Smooth muscle cell of the brain vasculature (primary cell): ENCODE data around the gene PTTG1IP.
"Not testable (repeated sequence)": the region's sequence is repeated elsewhere in the genome, so short reads cannot be mapped to it uniquely, and the experiment has no call there.

Experiments
- DNase-seq: peaks from one replicate; pipeline ENCODE4 v3.0.0-alpha.2; 2012; ENCODE audit warnings: low read depth, low spot score

Gene PTTG1IP

GRCh38 chr21:44845418-44846223 lies 27.9 kb downstream of the PTTG1IP start:
- no peak for DNase-seq

DNA sequence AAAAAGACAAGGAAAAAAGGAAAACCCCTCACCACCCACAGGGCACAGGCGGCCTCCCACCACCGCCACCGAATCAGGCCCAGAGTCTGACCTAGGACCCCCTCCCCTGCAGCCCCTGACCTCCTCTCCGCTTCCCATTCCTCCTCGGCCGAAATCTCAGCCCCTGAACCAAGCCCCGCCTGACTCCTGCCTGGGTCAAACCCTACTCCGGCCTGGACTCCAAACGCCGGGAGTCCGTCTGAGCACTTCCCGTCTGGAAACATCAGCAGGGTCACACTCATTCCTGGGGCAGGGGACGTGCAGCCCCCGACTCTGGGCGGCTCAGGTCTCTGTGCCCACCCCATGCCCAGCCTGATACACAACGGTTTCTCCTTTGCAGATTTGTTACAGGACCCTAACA lies 29.2 kb downstream of the PTTG1IP start:
- DNase-seq = no peak

- no peak for DNase-seq
Observed at GRCh38 chr21:44842721-44843445, 30.6 kb downstream of the PTTG1IP start.

DNA sequence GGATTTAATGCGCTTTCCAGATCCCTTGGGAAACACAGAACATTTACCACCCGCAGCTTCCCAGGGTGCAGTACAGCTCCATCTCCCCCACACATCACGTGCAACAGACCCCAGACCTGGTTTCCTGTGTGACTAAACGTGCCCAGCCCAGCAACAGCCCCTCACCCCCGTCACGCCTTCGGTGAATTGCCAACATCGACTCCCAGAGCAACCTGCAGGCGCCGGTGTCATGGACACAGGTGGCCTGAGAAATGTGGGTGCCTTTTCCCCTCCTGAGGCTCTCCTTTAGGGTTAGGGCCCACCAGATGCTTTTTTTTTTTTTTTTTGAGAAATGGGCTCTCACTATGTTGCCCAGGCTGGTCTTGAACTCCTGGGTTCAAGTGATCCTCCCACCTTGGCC lies 31.4 kb downstream of the PTTG1IP start:
- no peak for DNase-seq

GRCh38 chr21:44840771-44841170 lies 32.7 kb downstream of the PTTG1IP start:
- no peak for DNase-seq

DNA sequence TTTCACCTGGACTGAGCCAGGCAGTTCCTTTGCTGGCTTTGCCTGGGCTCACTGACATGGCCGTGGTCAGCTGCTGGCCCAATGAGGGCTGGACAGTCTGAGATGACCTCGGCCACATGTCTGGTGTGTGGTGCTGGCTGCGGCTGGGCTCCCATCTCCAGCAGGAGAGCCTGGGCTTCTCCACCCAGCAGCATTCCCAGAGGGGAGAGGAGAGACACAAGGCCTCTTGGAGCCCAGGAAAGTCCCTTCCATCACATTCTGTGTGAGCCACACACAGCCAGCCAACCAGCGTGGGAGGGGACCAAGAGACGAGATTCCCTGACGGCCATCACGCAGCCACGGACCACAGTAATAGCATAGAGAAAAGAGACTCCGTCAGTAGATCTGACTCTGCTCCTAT lies 34.5 kb downstream of the PTTG1IP start:
- DNase-seq = no peak

DNA sequence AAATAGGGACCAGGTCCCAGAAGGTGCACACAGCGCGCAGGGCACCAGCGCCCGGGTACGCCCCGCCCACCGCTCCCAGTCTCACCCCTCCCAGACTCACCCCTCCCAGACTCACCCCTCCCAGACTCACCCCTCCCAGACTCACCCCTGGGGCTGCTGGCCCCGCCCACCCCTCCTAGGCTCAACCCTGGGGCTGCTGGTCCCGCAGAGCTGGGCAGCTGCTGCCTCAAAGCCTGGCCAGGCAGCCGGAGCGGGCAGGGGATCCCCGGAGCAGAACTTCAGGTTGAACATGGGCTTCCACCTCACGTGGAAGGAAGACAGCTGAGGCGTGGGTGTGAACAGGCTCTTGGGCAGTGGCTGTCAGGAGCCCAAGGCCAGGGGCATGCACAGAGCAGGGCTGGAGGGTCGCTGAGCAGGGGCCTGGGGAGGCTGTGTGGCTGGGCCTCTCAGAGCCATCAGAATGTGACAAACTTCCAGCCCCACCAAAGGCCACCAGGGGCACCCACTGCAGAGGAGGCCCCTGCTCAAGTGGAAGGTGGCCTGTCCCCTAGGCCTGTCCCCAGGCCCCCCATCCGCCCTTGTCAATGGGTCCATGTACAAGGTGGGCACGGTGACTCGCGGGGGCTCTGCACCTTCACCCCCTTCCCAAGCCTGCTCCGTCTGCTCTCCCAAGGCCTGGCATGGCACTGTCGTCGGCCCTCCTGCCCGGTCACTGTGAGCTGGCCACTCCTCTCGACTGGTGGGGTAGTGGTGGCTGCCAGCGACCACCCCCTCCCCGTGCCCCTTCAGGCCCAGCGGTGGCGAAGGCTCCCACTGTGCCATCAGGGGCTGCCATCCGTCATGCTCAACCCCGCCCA lies 35.2 kb downstream of the PTTG1IP start:
- no peak for DNase-seq

- no peak for DNase-seq
Observed at GRCh38 chr21:44837537-44837936, 36.0 kb downstream of the PTTG1IP start.

DNA sequence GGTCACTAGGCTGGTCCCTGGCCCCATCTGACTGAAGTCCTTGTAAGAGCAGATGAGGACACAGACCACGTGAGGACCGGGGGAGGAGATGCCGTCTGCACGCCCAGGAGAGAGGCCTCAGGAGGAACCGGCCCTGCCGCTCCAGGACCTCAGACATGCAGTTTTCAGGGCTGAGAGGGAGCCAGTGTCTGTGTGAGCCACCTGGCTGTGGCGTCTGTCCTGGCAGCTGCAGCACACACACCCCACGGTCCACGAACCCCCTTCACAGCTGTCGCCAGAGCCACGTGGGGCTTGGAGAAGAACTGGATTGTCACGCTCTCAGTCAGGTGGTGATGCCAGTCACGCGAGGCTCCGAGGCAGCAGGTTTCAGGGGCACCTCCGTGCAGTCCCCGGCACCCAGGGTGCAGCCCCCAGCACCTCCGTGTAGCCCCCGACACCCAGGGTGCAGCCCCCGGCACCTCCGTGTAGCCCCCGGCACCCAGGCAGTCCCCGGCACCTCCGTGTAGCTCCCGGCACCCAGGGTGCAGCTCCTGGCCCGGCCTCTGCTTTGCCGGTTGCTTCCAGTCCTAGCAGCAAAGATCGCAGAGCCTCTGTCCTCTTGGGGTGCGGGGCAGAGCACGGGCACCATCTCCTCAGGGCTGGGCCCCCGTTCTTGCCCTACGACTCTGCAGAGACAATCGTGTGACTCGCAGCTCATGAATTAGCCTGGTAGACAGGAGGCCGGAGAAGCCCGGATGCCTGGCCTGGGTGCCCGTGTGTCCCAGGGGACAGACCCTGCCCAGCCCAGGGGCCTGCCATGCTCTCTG lies 36.6 kb downstream of the PTTG1IP start:
- no peak for DNase-seq

- no peak for DNase-seq
Observed at GRCh38 chr21:44836349-44836665, 37.2 kb downstream of the PTTG1IP start.

GRCh38 chr21:44835647-44835973 lies 37.9 kb downstream of the PTTG1IP start:
- no peak for DNase-seq

DNA sequence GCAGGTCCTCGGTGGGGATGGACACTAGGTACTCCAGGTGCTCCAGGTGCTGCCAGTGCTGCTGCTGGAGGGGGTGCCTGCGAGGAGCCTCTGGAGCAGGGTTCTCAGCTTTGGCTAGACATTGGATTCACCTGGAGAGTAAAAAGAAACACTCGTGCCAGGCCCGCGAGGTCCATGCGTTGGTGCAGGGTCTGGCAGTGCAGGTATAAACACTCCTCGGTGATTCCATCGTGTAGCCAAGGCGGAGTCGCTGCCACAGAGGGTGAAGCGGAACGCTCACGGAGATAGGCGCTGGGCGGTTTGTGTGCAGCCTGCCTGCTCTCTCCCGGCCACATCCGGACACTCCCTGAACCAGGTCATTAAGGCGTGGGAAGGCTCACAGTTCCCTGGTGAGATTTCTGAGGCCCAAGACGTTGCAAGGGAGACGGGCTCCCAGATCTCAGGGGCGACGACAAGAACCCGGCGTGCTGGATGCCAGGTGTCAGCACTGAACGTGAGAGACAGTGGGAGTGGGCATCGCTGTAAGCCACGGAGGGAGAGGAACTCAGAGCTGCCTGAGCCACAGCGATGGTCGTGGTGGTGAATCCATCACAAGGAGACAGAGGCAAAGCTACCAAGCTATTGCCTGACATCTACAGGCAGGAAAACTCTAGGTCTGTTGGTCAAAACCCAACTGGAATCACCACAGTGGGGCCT lies 38.4 kb downstream of the PTTG1IP start:
- no peak for DNase-seq

DNA sequence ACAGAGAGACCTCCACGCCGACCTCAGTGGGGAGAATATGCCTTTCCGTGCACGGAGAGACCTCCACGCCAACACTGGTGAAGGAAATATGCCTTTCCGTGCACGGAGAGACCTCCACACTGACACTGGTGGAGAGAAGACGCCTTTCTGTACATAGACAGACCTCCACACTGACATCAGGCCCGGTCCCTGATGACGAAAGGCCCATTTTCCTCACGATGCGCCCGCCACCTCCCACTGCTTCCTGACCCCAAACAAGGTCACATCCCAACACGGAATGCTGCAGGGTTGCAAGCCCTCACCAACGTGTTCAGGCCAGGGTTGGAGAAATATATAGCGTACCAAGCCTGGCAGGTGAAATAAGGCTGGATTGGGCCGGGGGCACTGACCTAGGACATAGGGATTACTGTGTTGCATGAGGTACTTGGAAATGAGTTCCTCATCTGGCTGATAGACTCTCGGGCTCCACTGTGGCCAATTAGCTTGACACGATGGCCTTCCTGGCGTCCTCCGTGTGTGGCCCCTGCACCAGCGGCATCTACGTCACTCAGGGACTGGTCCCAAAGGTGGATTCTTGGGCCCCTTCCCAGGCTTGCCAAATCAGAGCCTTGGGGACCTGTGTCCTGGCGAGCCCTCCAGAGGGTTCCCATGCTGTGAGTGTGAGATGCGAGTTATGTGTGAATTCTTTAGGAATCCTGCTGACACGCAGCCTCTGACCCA lies 39.1 kb downstream of the PTTG1IP start:
- DNase-seq = no peak

DNA sequence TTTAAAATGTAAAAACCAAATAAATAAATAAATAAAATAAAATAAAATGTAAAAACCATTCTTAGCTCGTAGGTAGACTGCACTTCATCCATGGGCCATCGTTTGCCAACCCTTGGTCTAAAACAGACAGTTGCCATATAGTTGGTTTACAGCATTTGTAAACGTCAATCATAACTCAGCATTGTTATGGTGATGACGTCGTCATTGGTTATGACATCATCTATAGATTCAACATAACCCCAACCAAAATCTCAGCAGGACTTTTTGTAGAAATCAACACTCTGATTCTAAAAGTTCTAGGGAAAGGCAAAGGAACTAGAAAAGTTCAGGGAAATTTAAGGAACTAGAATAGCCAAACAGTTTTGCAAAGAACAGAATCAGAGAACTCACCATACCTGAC lies 39.8 kb downstream of the PTTG1IP start:
- no peak for DNase-seq

DNA sequence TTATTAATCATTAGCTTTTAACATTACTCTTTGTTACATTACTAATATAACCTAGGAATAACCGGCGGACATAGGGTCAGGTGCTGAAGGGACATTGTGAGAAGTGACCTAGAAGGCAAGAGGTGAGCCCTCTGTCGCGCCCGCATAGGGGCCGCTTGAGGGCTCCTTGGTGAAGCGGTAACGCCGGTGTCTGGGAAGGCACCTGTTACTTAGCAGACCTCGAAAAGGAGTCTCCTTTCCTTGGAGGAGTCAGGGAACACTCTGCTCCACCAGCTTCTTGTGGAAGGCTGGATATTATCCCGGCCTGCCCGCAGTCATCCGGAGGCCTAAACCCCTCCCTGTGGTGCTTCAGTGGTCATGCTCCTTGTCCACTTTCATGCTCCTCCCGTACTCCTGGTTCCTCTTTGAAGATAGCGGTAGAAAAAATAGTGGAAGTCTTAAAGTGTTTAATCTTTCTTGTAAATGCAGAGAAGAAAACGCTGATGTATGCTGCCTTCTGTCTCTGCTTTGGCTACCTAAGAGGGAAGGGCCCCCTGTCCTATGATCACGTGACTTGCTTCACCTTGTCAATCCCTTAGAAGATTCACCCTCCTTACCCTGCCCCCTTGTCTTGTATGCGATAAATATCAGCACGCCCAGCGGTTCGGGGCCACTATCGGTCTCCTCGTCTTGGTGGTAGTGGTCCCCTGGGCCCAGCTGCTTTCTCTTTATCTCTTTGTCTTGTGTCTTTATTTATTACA lies 40.8 kb downstream of the PTTG1IP start:
- DNase-seq = not testable (repeated sequence)

DNA sequence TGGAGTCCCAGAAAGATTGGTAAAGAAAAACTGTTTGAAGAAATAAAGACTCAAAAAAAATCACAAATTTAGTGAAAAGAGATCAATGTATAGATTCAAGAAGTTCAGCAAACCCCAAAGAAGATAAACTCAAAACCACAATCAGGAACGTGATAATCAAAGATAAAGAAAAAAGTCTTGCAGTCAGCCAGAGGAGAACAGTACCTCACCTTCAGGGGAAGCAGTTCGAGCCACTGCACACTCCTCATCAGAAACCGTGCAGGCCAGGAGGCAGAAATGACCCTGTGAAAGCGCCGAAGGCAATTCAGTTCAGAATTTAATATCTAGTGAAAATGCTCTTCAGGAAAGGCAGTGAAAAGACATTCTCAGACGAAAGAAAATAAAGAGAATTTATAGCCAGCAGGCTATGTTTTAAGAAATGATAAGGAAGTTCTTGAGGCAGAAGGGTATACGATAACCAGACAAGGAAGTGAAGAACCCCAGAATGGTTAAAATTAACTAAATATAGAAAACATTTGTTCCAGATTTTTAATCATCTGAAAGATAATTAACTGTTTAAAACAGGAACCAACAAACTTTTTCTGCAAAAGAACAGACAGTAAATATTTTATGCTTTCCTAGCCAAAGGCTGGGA lies 42.1 kb downstream of the PTTG1IP start:
- DNase-seq = no peak

DNA sequence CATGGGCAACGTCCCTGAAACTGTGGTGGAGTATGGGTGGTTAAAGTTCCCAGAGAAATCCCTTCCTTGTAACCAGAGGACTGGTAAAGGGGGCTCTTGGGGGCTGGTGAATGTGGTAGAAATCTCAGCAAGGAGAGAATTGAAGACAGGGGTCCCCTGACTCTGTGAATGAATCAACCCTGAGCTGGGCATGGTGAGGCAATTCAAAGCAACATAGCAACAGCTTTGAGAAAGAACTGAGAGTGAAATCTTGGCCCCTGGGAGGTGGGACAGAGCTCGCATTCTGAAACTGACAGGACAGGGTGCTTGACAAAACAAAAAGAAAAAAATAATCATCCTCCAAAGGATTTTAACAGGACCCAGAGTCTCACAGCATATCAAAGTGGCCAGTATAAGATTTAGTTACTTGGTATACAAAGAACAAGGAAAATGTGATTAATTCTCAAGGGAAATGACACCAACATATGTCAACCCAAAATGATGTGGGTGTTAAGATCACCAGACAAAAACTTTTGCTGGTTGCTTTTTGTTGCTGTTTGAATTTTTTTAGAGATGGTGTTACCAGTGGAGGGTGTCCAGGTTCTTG lies 43.9 kb downstream of the PTTG1IP start:
- no peak for DNase-seq

DNA sequence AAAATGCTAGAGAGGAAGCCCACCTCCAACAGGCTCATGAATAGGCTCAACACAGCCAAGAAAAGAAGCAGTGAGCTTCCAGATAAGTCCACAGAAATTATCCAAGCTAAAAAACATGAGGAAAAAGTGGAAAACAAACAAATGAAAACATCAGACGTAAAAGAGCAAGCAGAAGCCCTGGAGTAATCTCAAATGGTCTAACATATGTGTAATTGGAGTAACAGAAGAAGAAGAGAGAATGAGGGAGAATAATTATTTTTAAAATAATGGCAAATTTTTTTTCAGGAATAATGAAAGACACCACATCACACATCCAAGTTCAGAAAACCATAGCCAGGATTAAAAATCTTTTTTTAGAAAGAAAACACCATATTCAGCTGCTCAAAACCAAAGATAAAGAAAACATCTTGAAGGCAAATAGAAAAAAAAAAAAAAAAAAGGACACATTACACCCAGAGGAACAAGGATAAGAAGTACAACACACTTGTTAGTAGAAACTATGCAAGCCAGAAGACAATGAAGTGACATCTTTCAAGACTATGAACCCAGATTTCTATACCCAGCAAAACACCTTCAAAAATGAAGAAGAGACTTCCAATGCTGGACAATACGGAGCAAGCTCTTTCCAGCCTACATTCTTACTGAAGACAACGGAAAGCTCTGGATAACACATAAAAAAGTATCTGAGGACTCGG lies 45.0 kb downstream of the PTTG1IP start:
- DNase-seq = no peak
